Measurements from ENCODE around the gene ARHGEF17. TPM values are rescaled to one million over a fixed set of nuclear protein-coding genes. Genes with fewer than 3 reads are reported as not detected.

Gene ARHGEF17
- total RNA-seq, 1 donor from 2014 or later, result 51.5 TPM

DNA sequence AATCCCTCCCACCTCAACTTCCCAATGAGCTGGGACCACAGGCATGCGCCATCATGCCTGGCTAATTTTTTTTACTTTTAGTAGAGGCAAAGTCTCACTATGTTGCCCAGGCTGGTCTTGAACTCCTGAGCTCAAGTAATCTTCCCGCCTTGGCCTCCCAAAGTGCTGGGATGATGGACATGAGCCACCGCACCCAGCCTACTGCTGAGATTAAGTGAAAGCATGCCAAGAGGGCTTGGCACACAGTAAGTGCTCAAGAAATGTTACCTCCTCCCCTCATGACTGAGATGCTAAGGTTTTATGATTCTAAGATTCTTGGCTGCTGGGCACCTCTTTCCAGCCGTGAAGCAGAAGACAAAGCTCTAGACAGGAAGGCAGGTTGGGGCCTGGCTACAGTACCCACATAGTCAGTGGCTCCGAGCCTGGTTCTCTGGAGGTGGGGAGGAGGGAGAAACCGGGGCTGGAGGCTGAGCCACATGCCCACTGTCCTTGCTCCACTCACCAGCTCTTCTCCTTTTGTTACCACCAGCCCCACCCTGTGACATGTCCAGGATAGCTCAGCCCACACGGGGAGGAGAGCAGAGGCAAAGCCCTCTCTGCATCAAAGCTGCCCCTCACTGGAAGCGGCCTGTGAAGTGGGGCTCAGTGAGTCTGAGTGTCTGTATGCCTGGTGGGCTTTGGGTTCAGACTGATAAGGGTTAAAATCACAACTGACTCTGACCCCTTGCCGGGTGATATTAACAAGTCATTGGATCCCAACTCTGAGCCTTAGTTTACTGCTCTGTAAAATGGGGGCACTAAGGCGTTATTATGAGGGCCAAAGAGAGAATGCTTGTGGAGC, 12.9 kb downstream of the ARHGEF17 start:
- ATAC-seq (ENCODE audit: poor library complexity), result no peak
- no peak for DNase-seq
- intact Hi-C loops (cut with DNase I), result no loop called here

DNA sequence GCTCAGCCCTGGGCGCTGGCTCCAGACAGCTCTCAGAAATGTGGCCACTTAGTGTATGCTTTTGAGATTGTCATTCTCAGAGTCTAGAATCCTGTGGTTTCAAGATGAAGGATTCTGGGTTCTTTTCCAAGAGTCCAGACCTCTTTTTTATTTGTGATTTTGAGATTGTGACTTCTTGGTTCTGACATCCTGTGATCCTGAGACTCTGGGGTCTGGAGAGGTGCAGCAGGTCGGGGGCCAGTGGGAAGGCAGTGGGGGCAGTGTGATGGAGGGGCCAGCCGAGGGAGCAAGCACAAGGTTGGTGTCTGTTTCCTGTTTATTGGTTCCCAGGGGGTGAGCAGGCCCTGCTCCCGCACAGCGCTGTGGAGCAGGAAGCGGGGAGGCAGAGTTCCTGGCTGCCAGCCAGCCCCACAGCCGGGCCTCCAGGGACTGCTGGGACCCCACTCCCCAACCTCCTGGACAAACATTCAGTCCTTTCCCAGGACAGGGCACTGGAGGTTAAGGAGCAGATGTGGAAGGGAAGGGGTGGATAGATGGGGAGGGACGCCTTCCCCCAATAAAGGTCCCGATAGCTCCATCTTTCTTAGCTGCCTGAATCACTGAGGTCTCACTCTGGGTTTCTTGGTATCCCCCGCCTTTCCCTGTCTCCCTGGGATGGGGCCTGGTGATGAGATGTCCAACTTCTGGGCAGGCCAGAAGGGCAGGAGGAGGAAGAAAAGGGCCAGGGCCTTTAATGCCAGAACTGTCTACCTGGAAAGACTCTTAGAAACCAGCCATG, 13.7 kb downstream of the ARHGEF17 start:
- ATAC-seq (ENCODE audit: poor library complexity) (peak; percentile 27), DNase-seq (peak; percentile 82)
- intact Hi-C loops (cut with DNase I), result no loop called here

GRCh38 chr11:73322382-73323306, 14.6 kb downstream of the ARHGEF17 start:
- DNase-seq, result no peak
- ATAC-seq (ENCODE audit: poor library complexity), result no peak
- intact Hi-C loops (cut with DNase I), result no loop called here

- intact Hi-C loops (cut with DNase I), result no loop called here
- peak; percentile 64 for ATAC-seq (ENCODE audit: poor library complexity)
- peak; percentile 87 for DNase-seq
These were observed 15.4 kb downstream of the ARHGEF17 start for GRCh38 chr11:73323464-73323863.

DNA sequence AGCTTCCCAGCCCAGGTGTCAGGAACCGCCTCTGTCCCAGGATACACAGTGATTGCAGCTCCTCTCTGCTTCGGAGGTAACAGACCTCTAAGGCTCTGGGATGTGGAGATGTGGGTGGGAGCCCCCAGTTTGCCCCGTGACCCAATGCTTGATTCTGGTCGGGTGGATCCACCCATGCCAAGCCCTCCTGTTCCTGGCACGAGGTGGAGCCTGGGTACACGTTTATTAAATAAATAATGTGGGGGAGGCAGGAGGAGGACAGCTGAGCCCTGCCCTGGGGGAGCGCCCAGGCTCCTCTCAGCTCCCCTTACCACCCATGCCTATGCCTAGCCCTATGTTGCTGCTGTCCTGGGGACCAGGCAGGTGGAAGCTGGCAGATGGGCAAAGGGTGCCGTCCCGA, 16.0 kb downstream of the ARHGEF17 start:
- DNase-seq (no peak), ATAC-seq (ENCODE audit: poor library complexity) (no peak)
- intact Hi-C loops (cut with DNase I), result no loop called here

DNA sequence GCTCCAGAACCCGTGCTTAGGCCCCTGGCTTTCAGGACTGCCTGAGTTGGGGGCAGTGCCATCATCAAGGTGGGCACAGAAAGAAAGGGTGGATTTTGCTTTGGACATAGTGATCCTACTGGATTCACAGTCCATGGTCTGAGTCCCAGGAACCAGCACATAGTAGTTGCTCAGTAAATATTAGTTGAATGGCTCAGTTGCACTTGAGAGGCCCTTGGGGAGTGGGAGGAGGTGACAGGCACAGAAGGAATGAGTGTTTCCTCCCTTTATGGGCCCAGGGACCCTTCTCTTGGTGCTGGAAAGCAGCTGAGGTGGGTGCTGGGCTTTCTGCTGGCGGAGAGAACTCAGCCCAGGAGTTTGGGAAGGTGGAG, 16.6 kb downstream of the ARHGEF17 start:
- no peak for DNase-seq
- no peak for ATAC-seq (ENCODE audit: poor library complexity)
- intact Hi-C loops (cut with DNase I), result no loop called here

GRCh38 chr11:73325036-73325981, 17.2 kb downstream of the ARHGEF17 start:
- DNase-seq (no peak), ATAC-seq (ENCODE audit: poor library complexity) (peak; percentile 11)
- intact Hi-C loops (cut with DNase I), result no loop called here

DNA sequence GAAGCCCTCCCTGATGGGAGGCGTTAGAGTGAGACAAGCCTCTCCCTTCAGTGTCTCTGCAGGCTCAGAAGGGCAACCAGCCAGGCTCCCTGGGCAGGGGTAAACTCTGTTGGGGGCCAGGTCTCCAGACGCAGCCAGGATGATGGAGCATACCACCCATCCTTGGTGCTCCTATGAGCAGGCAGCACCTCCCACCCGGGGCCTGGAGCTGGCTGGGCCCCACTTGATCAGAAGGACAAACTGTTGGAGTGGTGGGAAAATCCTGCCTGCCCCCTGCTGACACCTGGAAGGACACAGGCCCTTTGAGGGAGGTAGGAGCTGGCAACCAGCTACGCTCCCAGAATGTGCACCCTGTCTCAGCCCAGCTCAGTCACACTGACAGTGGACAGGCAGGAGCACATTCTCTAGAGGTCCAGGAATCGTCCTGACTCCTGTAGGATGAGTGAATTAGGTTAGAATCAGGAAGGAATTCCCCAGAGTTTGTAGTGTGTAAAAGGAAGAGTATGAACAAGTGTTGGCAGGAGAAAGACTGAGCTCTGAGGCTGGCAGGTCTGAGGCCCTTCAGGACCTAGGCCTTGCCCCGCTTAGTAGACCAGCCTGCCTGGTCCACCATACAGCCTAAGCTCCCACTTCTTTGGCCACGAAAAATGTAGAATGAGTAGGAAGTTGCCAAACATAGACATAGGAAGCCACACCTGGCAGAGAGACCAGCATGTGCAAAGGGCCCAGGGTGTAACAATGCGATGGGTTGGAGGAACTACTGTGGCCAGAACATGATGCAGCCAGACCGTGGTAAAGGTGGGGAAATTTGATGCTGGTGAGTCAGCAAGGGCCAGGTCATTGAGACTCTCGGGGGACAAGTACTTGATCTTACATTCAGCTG, 19.1 kb downstream of the ARHGEF17 start:
- DNase-seq (no peak), ATAC-seq (ENCODE audit: poor library complexity) (peak; percentile 18)
- intact Hi-C loops (cut with DNase I), result no loop called here

DNA sequence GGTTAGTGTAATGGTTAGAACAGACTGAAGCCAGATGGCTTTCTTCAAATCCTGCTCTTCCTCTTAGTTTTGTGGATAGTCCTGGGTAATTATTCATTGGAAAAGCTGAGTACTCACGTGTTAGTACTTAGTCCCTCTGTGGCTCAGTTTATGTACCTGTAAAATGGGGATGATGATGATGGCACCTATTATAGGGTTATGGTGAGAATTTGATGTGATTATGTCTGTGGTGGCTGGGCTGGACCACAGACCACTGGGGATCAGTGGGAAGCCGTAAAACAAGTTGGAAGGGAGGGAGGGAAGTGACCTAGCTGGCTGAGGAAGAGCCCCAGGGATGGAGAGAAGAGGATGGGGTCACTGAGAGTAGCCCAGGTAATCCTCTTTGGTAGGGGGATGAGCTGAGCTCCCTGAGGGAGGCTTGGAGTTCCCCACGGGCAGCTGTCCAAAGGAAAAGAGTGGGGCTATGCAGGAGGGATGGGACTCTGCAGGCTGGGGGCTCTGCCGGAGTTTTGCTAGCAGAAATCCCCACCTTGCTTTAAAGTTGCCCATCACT, 19.8 kb downstream of the ARHGEF17 start:
- intact Hi-C loops (cut with DNase I), result no loop called here
- DNase-seq (no peak), ATAC-seq (ENCODE audit: poor library complexity) (no peak)

DNA sequence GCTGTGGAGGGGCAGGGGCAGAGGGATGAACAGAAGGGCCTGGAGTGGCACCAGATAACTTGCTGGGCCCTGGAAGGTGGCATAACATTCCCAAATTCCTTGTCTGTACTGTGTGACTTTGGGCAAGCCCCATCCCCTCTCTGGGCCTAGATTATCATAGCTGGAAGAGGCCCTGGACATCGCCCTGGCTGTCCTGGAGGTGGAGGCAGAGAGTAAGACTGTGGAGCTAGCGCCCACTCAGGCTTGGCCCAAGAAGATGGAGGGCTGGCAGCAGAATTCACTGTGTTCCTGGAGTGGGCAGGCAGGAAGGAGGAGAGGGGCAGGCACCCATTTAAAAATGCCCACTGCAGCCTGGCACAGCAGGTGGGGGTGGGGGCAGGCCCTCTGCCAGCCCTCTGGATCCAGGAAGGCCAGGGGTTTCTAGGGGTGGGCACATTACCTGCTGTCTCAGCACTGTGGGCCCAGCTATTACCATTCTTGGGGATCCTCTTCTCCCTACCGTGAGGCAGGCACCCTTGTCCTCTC, 22.6 kb downstream of the ARHGEF17 start:
- intact Hi-C loops (cut with DNase I), result no loop called here
- DNase-seq, result no peak
- no peak for ATAC-seq (ENCODE audit: poor library complexity)

DNA sequence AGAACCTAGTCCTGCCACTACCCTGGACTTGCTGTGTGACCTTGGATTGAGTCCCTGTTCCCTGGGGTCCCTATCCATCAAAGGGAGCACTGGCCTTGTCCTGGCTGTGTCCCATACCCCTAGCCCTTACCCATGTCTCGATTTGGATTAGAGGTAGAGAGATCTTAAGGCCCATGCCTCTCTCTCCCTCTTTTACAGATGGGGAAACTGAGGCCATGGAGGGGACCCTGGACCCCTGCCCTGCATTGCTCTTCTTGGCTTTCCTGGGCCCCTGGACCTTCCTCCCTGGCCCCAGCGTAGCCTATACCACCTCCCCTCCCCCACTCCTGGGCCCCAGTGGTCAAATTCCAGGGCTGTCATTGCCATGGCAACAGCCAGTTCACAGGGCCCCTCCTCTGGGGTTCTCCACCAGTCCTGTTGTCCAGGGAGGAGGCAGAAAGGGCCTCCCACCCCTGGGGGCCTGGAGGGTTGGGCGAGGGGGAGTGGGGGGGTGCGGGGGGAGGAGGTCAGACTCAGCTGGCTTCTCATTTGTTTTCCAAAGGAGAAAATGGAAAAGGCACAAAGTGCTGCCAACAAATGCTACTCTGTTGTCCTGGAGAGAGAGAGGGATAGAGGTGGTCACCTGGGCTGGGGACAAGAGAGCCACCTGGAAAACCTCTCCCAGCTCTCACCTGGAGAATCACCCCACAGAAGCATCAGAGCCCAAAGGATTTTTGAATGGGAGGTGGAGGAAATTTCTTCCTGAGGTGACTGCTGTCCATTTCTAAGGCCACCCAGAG, 23.3 kb downstream of the ARHGEF17 start:
- DNase-seq (no peak), ATAC-seq (ENCODE audit: poor library complexity) (no peak)
- intact Hi-C loops (cut with DNase I), result no loop called here

DNA sequence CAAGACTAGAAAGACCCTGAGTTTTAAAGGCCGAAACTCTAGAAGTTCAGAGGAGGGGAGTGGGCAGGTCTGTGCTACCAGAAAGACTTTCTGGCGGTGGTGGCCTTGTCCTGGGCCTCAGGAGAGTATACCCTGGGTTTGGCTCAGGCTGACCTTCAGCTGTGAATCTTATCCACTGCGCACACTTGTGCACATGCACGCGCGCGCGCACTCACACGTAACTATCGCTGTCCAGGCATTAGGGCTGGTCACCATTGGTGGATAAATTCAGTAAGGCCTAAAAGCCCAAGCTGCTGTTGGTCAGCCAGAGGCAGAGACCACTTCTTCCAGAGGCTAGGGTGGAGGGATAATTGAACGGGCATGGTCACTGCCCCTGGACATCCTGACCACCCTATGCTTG, 25.1 kb downstream of the ARHGEF17 start:
- no peak for DNase-seq
- ATAC-seq (ENCODE audit: poor library complexity), result no peak
- intact Hi-C loops (cut with DNase I), result no loop called here

GRCh38 chr11:73333640-73334383, 25.7 kb downstream of the ARHGEF17 start:
- ATAC-seq (ENCODE audit: poor library complexity) (no peak), DNase-seq (no peak)
- intact Hi-C loops (cut with DNase I), result no loop called here

GRCh38 chr11:73334384-73335203, 26.5 kb downstream of the ARHGEF17 start:
- intact Hi-C loops (cut with DNase I), result loop anchor here (1.0 kb wide), 1 partner anchor 27 kb away; no protein-coding TSS in a partner anchor
- ATAC-seq (ENCODE audit: poor library complexity), result peak; percentile 68
- DNase-seq, result peak; percentile 88

Measured in Right ventricle myocardium superior (tissue), 1 donor.